ENCODE results near the gene RBM14. TPM values are rescaled to one million over a fixed set of nuclear protein-coding genes. Genes with fewer than 3 reads are reported as not detected.
"Not testable (repeated sequence)": the region's sequence is repeated elsewhere in the genome, so short reads cannot be mapped to it uniquely, and the experiment has no call there.

RBM14 gene, protein sequence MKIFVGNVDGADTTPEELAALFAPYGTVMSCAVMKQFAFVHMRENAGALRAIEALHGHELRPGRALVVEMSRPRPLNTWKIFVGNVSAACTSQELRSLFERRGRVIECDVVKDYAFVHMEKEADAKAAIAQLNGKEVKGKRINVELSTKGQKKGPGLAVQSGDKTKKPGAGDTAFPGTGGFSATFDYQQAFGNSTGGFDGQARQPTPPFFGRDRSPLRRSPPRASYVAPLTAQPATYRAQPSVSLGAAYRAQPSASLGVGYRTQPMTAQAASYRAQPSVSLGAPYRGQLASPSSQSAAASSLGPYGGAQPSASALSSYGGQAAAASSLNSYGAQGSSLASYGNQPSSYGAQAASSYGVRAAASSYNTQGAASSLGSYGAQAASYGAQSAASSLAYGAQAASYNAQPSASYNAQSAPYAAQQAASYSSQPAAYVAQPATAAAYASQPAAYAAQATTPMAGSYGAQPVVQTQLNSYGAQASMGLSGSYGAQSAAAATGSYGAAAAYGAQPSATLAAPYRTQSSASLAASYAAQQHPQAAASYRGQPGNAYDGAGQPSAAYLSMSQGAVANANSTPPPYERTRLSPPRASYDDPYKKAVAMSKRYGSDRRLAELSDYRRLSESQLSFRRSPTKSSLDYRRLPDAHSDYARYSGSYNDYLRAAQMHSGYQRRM
- total RNA-seq, result 10 to 100 TPM; 31.2 to 35.2 TPM
- long read RNA-seq, transcript RBM14-201 (3 exons, 2,828 nt), result major isoform, 8 of 17 reads
- long read RNA-seq, partial matches to known transcripts, result 9 of 17 reads
- long read RNA-seq, other reads (novel, unspliced or antisense), result 0 of 17 reads

DNA sequence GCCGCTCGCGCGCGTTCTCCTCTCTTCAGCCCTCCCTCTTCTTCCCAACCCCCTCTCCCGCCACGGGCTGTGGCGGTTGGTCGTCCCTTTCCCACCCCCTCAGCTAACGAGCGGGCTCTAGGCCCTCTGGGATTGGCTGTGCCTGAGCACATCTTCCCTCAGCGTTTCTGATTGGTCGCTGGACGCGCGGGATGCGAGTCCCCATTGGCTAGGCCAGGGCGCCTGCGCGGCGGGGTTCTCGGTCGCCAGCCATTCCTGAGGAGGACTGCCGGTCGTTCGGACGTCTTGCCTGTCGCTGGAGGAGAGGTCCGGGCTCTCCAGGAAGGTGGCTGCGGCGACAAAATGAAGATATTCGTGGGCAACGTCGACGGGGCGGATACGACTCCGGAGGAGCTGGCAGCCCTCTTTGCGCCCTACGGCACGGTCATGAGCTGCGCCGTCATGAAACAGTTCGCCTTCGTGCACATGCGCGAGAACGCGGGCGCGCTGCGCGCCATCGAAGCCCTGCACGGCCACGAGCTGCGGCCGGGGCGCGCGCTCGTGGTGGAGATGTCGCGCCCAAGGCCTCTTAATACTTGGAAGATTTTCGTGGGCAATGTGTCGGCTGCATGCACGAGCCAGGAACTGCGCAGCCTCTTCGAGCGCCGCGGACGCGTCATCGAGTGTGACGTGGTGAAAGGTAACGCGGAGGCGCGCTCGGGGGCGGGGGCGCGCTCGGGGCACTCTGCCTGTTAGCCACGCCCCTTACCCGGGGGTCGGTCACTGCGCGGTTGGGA lies at the start of gene RBM14:
RBM14 (plus strand) TSS at position 252 of the 776 bp plus-strand sequence; CDS start at position 343, 91 bp downstream.
- DNase-seq (peak; percentile 99), ATAC-seq (peak; percentile 96 to 98)
- intact Hi-C loops (cut with DNase I), result no loop called here

DNA sequence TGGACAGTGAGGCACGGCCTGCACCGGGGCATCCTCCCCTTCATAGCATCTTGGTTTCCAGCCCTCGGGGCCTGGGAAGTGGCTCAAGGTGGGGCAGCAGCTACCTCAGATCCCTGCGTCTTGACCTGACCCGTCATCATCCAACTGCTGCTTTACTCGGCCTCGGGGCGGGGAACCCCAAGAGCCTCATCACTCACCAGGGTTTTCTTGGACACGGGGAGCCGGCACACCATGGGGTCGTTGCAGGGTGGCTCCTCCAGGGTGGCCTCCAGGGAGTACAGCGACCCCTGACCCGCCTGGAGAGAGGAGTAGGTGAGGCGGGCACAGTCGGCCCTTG lies 48.7 kb upstream of the RBM14 start:
- ATAC-seq (peak in 1 of 2 donors; percentile 39), DNase-seq (no peak)
- intact Hi-C loops (cut with DNase I), result no loop called here

DNA sequence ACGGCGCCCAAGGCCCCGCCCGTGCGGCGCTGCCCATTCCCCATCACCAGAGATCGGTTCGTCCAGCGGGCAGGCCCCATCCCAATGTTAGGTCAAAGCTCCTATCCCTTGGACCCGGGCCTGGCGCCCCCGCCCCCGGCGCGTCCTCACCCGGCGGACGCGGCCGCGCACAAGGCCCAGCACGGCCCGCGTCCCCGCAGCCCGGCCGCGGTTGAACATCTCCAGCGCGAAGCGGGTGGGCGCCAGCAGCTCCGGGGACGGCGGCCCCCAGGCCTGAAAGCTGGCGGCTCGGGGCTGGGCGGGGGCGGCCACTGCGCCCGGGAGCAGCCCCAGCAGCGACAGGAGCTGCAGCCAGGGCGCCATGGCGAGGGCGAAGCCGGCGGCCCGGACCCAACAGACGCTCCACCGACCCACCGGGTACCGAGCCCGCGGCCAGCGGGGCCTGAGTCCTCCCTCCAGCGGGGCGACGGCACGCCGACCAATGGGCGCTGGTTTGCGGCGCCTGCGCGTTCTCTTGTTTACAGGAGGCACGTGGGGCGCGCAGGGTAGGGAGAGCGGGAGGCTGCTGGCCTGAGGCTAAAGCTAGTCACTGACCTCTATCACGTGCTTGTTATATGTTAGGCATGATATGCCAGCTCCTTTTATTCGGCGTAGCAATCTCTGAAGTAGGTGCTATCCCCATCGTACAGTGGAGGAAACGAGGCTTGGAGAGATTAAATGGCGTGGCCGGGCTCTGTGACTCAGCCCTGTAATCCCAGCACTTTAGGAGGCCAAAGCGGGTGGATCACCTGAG lies 48.1 kb upstream of the RBM14 start, which contains the start of gene CTSF:
CTSF (minus strand) TSS at position 483 of the 793 bp plus-strand sequence; CDS start at position 363, 120 bp downstream.
- intact Hi-C loops (cut with DNase I), result no loop called here
- ATAC-seq, result peak; percentile 98
- peak; percentile 90 for DNase-seq

DNA sequence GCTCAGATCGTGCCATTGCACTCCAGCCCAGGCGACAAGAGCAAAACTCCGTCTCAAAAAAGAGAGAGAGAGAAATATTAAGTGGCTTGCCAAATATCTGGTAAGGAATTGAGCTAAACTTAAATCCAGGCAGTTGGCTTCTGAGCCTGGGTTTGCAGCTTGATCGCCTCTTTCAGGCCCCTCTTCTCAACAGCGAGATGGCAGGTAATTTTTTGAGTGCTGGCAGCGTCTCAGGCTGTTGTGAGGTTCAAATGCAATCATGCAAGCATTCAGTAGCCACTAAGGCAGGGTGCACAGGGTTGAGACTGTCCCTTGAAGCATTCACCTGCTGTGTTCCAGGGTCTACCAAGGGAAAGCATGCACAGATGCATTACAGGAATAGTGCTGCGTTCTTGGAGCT lies 47.4 kb upstream of the RBM14 start:
- intact Hi-C loops (cut with DNase I), result no loop called here
- DNase-seq (no peak), ATAC-seq (no peak)

GRCh38 chr11:66570079-66570849 lies 46.2 kb upstream of the RBM14 start:
- DNase-seq (no peak), ATAC-seq (no peak)
- intact Hi-C loops (cut with DNase I), result loop anchor here (10.0 kb wide), 1 partner anchor 265 kb away; no protein-coding TSS in a partner anchor

- no peak for DNase-seq
- intact Hi-C loops (cut with DNase I), result loop anchor here (10.0 kb wide), 1 partner anchor 264 kb away; no protein-coding TSS in a partner anchor
- no peak for ATAC-seq
These were observed 45.6 kb upstream of the RBM14 start for GRCh38 chr11:66570850-66571180.

DNA sequence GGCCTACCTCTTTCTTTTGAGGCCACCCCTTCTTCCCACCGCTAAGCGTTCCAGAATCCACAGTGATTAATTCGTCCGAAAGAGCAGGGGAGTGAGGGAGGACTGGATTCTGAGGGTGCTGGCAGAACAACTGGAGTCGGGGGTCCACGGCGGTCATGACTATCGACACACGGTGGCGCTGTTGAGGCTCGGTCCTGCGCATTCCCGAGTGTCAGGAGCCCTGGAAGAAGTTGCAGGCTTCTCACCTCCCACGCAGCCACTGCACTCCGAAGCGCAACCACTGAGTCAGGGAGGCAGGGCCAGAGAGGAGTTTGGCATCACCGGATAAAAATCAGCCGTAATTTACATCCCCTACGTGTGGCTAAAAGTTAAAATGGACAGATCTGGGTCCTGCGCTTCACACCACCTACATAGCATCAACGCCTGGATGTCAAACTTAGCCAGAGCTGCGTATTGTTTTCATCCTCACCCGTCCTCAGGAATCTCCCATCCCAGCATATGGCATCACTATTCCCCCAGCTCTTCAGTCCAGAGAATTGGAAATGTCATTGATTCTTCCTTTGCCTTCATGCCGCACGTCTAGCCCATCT lies 37.3 kb upstream of the RBM14 start:
- ATAC-seq (peak; percentile 92 to 96), DNase-seq (peak; percentile 88)
- intact Hi-C loops (cut with DNase I), result loop anchor here (1.0 to 10.0 kb wide), 3 partner anchors 99 to 256 kb away; no protein-coding TSS in a partner anchor

DNA sequence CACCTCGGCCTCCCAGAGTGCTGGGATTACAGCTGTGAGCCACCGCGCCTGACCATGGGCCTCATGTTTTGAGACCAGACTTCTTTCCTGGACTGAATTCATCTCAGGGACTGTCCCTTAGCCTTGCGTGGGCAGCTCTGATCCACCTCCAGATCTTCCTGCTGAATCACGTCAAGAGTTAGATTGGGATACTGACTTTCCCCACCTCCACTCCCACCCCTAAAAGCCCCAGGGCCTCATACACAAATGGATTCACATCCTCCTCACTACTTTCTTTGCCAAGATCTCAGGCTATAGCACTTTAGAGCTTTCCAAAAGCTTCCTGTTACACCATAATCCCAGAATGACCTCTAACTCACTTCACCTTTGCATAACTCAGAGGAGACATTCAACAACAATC lies 35.6 kb upstream of the RBM14 start:
- intact Hi-C loops (cut with DNase I), result no loop called here
- DNase-seq, result no peak
- no peak for ATAC-seq

DNA sequence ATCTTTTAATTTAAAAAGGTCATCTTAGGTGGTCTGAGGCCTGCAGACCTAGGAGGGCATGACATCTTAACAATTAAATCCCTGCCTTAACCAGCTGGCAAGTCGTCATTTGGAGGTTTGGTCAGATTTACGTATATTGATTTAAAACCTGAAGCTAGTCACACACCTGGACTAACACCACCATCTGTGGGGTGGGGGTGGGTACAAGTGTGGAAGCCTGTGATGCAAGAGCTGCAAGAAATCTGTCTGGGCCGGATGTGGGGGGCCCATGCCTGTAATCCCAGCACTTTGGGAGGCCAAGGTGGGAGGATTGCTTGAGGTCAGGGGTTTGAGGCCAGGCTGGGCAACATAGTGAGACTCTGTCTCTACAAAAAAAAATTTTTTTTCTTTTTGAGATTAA lies 35.2 kb upstream of the RBM14 start:
- intact Hi-C loops (cut with DNase I), result no loop called here
- DNase-seq (no peak), ATAC-seq (no peak)

GRCh38 chr11:66582565-66583147 lies 33.8 kb upstream of the RBM14 start:
- intact Hi-C loops (cut with DNase I); ATAC-seq; DNase-seq: not testable (repeated sequence)

GRCh38 chr11:66585447-66585846 lies 31.0 kb upstream of the RBM14 start:
- ATAC-seq; DNase-seq; intact Hi-C loops (cut with DNase I): not testable (repeated sequence)

- no peak for ATAC-seq
- no peak for DNase-seq
- intact Hi-C loops (cut with DNase I), result no loop called here
These were observed 30.3 kb upstream of the RBM14 start for GRCh38 chr11:66586136-66586535.

- DNase-seq; ATAC-seq; intact Hi-C loops (cut with DNase I): not testable (repeated sequence)
These were observed 27.1 kb upstream of the RBM14 start for GRCh38 chr11:66589315-66589714.

DNA sequence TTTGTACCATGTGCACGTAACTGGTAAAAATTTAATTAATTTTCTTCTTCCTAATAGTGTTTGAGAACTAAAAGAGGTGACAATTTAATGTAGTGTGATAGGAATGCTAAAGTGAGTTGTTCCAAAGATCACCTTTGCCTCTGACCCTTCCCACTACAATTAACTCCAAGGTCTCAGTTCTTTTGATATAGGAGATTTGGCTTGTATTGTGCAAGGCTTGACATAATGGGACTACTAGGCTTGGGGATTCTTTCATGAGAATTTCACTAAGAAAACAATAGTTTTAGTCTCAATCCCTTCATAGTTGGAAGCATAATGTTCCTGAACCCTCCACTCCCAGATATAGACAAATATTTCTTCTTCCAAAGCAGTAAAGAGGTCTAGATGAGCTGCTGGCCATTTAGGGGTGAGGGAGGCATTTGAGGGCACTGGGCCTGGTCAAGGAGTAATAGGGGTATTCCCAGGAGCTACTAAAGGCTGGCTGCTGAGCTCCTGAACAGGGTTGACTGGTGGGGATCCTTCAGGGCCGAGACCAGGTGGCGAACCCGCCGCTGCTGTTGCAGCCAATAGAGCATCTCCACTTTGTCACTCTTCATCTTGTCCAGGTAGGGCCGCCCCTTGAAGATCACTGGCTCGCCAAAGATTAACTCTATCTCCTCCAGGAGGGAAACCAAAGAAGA lies 26.3 kb upstream of the RBM14 start:
- no peak for ATAC-seq
- no peak for DNase-seq
- intact Hi-C loops (cut with DNase I), result no loop called here

GRCh38 chr11:66591175-66591574 lies 25.3 kb upstream of the RBM14 start:
- intact Hi-C loops (cut with DNase I), result no loop called here
- DNase-seq (no peak), ATAC-seq (no peak)

DNA sequence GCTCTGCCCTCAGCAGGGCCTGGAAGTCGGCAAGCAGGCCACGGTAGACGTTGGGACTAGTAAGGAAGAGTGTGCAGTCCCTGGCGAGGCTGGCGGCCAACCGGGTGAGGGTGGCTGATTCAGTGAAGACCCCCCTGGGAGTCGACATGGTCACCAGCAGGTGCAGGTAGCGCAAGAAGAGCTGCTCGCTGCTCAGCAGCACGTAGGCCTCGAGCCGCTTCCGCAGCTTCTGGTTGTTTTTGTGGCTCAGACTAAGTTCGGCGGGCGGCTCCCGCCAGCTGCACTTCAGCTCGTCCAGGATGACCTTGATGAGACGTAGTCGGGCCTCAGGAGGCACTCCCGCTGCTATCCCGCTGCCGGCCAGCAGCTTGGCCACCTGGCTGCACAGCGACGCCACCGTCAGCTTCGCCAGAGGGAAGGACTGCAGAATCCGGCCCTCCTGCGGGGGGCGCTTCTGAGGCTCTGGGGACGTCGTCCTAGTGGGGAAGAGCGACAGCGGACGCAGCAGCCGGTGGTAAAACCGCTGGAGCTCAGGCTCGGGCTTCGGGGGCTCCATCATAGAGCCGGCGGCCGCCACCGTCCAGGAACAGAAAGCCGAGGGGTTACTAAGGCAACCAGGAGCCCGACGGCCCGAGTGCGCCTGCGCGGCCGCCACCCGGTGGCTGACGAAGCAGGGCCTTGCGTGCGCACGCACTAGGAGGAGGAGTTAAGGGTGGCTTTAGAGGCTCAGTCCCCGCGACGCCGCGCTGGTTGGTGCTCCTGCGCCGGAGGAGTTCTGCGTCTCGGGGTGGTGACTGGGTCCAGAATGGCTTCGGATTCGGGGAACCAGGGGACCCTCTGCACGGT lies 23.8 kb upstream of the RBM14 start, which contains the start of the genes CCDC87 and CCS:
CCDC87 (minus strand) TSS at position 607 of the 846 bp plus-strand sequence; CDS start at position 559, 48 bp downstream.
CCS (plus strand) TSS at position 729 of the 846 bp plus-strand sequence; CDS start at position 806, 77 bp downstream.
- ATAC-seq (peak; percentile 97 to 98), DNase-seq (peak; percentile 99)
- intact Hi-C loops (cut with DNase I), result no loop called here

Data from left cardiac atrium (tissue), 4 donors.